Measurements from ENCODE around the gene FKBP4.

DNA sequence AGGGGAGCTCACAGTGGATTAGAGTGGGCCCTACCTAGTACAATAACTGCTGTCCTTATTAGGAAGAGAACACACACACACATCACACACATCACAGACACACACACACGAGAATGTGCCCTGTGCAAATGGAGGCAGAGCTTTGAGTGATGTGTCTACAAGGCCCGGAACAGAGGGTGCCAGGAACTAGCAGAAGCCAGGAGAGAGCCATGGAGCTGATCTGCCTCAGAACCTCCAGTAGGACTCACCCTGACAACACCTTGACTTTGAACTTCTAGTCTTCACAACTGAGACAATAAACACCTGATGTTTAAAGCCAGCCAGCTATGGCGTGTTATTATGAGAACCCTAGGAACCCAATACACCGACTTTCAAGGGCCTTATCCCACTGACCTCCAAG lies 29.7 kb upstream of the FKBP4 start:
- TF ChIP-seq, protein P1, sequence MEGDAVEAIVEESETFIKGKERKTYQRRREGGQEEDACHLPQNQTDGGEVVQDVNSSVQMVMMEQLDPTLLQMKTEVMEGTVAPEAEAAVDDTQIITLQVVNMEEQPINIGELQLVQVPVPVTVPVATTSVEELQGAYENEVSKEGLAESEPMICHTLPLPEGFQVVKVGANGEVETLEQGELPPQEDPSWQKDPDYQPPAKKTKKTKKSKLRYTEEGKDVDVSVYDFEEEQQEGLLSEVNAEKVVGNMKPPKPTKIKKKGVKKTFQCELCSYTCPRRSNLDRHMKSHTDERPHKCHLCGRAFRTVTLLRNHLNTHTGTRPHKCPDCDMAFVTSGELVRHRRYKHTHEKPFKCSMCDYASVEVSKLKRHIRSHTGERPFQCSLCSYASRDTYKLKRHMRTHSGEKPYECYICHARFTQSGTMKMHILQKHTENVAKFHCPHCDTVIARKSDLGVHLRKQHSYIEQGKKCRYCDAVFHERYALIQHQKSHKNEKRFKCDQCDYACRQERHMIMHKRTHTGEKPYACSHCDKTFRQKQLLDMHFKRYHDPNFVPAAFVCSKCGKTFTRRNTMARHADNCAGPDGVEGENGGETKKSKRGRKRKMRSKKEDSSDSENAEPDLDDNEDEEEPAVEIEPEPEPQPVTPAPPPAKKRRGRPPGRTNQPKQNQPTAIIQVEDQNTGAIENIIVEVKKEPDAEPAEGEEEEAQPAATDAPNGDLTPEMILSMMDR (IDR thresholded peaks at IDR 0.05) = no peak
- no peak for TF ChIP-seq POLR2A (IDR thresholded peaks at IDR 0.05)
